H1 (cell line): ENCODE data around the gene WDR93. TPM values are rescaled to one million over a fixed set of nuclear protein-coding genes. Genes with fewer than 3 reads are reported as not detected.

Source experiments
- BCL11A ChIP-seq, 2 experiments: IDR thresholded peaks; one replicate each; pipeline ENCODE4 v1.6.1; 2011; ENCODE audit warnings: low read depth in 2 of 2, low read length in 2 of 2, mild to moderate bottlenecking in 2 of 2
- NANOG ChIP-seq: IDR thresholded peaks from 2 replicates; pipeline ENCODE4 v1.6.1; 2011; ENCODE audit warnings: low read length, low read depth, mild to moderate bottlenecking, inconsistent platforms; ENCODE audit not compliant: insufficient read depth, poor library complexity, severe bottlenecking
- POLR2AphosphoS5 ChIP-seq: IDR thresholded peaks from 2 replicates; pipeline ENCODE4 v1.6.1; 2011; ENCODE audit warnings: low read depth, low read length
- TCF12 ChIP-seq: IDR thresholded peaks from 2 replicates; pipeline ENCODE4 v1.6.1; 2011; ENCODE audit warnings: low read depth, mild to moderate bottlenecking, low read length
- polyA plus RNA-seq, 7 experiments: library from polyadenylated mRNA; depleted of rRNA in 3 of 7; stranded (reverse) in 5 of 7; unstranded in 2 of 7; fragments of >200 nt in 5 of 7; fragments of 200-250 nt in 2 of 7; gene quantifications; 1 replicate in 5 of 7; 2 replicates in 1 of 7; 4 replicates in 1 of 7; pipeline versions ENCODE4 v1.2.1 to v1.2.3, GENCODE V29; 2011 to 2013; ENCODE audit warnings: missing spikeins in 2 of 7, mixed read lengths in 2 of 7
- total RNA-seq: library from RNA; stranded (reverse); fragmentation: NEBNext Ultra II Directional; extraction: Animal tissue kit (Norgen Biotek cat#: 25700); gene quantifications from 2 replicates; pipeline ENCODE4 v1.2.1, GENCODE V29; 2021

WDR93 gene
- total and polyA plus RNA-seq, 2 of the 8 experiments (the other 6 are each of a cell fraction or from before 2014, with no cell fraction given), result 0.03 TPM; not detected in 1

DNA sequence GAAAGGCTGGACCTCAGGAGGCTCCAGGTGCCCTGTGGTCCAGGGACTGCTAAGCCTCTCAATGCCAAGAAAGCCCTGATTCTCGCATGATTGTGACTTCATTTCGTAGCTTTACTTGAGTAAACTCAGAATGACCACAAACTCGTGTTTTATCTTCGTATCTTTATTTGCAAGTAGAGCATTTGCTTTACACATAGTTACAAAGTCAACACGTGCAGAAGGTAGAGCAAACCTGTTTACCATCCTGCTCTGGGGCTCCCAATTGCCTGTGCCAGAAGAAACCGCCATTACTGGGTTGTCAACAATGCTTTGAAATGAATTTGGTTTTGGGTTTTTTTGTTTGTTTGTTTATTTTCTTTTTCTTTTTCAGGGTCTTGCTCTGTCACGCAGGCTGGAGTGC is 66.3 kb downstream of the WDR93 start (continued):
- TF ChIP-seq BCL11A (IDR thresholded peaks at IDR 0.05; ENCODE audit: low read depth in 2 of 2, low read length in 2 of 2) (no peak), NANOG (no peak), TCF12 (no peak), POLR2AphosphoS5 (no peak)
- TF ChIP-seq, all 59 proteins: peak for 0
